GM23248 (cell line): ENCODE results near the gene WDR82.

Experiments used
- EZH2 ChIP-seq: fragments of 200-600 bp; sonication (generic); IDR thresholded peaks from 2 replicates; pipeline ENCODE4 v1.6.1; 2018; ENCODE audit warnings: antibody characterized with exemption, mild to moderate bottlenecking; ENCODE audit not compliant: insufficient read depth, poor library complexity, severe bottlenecking
- EZH2phosphoT487 ChIP-seq: fragments of 200-600 bp; sonication (generic); IDR thresholded peaks from 2 replicates; pipeline ENCODE4 v1.6.1; 2018; ENCODE audit warnings: antibody characterized with exemption, moderate library complexity, mild to moderate bottlenecking, low read depth; ENCODE audit not compliant: insufficient read depth

DNA sequence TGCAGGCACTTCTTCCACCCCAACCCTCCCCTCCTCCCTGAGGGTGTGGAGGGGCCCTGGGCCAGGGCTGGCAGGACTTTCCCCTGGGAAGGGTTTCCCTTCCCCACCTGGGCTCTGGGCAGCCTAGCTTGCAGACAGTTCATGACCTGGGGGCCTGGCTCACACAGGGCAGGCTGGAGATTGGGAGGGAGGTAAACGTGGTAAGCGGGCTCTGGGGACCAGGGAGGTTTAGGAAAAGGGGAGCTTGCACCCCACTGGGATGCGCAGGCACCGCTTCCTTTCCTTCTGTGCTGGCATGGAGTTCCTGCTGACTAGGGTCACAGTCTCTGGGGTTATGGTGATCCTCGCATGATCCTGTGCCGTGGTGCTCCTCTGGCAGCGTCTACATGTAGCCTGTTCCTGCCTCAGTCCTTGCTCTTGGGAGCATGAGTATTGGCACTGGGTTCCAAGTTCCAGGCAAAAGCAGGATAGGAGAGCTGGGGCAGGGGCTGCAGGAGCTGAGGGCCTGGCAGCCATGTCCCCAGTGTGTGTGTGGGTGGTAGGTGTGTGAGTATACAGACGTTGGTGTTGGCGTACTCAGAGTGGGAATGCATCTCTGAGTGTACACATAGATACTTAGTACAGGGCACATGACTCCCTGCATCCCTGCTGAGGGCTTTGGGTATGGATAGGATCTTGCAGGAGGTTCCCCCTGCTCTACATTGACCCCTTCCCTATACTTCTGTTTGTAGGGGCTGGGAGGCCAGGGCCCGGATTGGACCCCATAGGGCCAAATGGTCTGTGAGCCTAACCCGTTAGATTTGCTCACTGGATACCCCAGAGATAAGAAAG is 16.1 kb upstream of the WDR82 start:
- TF ChIP-seq EZH2phosphoT487 = no peak
- no peak for TF ChIP-seq EZH2
